PFSK-1 (cell line): ENCODE measurements around the gene FAM171A1.

Experiments used
- FOXP2 ChIP-seq: optimal IDR thresholded peaks from 2 replicates; pipeline ENCODE3; 2011; ENCODE audit warnings: borderline replicate concordance, control low read depth, inconsistent platforms; ENCODE audit not compliant: insufficient read depth; ENCODE audit errors: extremely low read length, extremely low read depth
- POLR2AphosphoS5 ChIP-seq: IDR thresholded peaks from 2 replicates; pipeline ENCODE4 v1.6.1; 2012; ENCODE audit warnings: low read depth, mild to moderate bottlenecking, control low read depth, low read length, moderate library complexity
- SIN3A ChIP-seq: IDR thresholded peaks from 2 replicates; pipeline ENCODE4 v1.6.1; 2012; ENCODE audit warnings: mild to moderate bottlenecking, low read length, moderate library complexity, borderline replicate concordance; ENCODE audit not compliant: insufficient read depth
- TAF1 ChIP-seq: IDR thresholded peaks from 2 replicates; pipeline ENCODE4 v1.6.1; 2012; ENCODE audit warnings: low read length, control low read depth, borderline replicate concordance; ENCODE audit not compliant: insufficient read depth
- TF ChIP-seq, protein P1 (sequence below), 2 experiments: IDR thresholded peaks; 2 replicates each; pipeline versions ENCODE4 v1.6.1 to v1.8.0; 2011 to 2012; ENCODE audit warnings: low read depth in 2 of 2, low read length in 2 of 2, control low read depth in 1 of 2, inconsistent platforms in 1 of 2, mild to moderate bottlenecking in 1 of 2, moderate library complexity in 1 of 2; ENCODE audit not compliant: insufficient read depth in 1 of 2

FAM171A1 gene

DNA sequence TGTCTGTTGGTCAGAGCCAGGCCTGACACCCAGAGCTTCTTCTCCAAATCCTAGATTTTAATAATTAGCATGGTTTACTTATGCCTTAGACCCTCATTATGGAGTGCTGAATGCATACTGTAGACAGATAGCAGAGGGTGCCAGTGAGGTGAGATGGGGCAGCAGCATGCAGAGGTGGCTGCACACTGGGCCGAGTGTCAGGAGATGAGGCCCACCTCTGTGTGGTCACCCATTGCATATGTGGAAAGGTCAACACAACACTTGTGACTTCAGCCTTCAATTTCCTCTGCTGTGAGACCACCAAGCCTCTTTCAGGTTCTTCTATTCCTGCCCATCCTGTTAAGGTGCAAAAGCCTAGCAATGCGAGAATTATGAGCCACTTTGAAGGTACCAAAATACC lies 162.9 kb downstream of the FAM171A1 start:
- TF ChIP-seq SIN3A (no peak), POLR2AphosphoS5 (no peak), TAF1 (no peak), FOXP2 (no peak)
- TF ChIP-seq, protein P1, sequence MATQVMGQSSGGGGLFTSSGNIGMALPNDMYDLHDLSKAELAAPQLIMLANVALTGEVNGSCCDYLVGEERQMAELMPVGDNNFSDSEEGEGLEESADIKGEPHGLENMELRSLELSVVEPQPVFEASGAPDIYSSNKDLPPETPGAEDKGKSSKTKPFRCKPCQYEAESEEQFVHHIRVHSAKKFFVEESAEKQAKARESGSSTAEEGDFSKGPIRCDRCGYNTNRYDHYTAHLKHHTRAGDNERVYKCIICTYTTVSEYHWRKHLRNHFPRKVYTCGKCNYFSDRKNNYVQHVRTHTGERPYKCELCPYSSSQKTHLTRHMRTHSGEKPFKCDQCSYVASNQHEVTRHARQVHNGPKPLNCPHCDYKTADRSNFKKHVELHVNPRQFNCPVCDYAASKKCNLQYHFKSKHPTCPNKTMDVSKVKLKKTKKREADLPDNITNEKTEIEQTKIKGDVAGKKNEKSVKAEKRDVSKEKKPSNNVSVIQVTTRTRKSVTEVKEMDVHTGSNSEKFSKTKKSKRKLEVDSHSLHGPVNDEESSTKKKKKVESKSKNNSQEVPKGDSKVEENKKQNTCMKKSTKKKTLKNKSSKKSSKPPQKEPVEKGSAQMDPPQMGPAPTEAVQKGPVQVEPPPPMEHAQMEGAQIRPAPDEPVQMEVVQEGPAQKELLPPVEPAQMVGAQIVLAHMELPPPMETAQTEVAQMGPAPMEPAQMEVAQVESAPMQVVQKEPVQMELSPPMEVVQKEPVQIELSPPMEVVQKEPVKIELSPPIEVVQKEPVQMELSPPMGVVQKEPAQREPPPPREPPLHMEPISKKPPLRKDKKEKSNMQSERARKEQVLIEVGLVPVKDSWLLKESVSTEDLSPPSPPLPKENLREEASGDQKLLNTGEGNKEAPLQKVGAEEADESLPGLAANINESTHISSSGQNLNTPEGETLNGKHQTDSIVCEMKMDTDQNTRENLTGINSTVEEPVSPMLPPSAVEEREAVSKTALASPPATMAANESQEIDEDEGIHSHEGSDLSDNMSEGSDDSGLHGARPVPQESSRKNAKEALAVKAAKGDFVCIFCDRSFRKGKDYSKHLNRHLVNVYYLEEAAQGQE (IDR thresholded peaks at IDR 0.05; ENCODE audit: insufficient read depth in 1 of 2, low read depth in 2 of 2, low read length in 2 of 2) = no peak

DNA sequence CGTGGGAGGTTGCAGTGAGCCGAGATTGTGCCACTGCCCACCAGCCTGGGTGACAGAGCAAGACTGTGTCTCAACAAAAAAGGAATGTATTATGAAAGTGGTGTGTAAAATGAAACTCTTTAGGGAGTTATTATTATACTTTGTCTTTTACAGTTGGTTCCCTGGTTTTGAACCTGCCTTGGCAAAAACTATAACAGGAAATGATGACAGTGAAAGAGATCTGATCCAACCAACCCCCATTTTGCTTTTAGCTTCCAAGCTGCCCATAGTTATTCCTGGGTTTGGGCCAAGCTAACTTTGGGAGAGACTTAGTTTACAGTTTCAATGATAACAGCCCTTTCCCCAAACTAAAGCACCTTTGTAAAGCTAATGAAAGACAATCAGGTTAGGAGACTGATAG lies 168.4 kb downstream of the FAM171A1 start:
- TF ChIP-seq FOXP2 = no peak
- no peak for TF ChIP-seq POLR2AphosphoS5
- TF ChIP-seq TAF1 = no peak
- TF ChIP-seq SIN3A = no peak
- TF ChIP-seq, protein P1 (IDR thresholded peaks at IDR 0.05; ENCODE audit: insufficient read depth in 1 of 2, low read depth in 2 of 2, low read length in 2 of 2) = no peak

DNA sequence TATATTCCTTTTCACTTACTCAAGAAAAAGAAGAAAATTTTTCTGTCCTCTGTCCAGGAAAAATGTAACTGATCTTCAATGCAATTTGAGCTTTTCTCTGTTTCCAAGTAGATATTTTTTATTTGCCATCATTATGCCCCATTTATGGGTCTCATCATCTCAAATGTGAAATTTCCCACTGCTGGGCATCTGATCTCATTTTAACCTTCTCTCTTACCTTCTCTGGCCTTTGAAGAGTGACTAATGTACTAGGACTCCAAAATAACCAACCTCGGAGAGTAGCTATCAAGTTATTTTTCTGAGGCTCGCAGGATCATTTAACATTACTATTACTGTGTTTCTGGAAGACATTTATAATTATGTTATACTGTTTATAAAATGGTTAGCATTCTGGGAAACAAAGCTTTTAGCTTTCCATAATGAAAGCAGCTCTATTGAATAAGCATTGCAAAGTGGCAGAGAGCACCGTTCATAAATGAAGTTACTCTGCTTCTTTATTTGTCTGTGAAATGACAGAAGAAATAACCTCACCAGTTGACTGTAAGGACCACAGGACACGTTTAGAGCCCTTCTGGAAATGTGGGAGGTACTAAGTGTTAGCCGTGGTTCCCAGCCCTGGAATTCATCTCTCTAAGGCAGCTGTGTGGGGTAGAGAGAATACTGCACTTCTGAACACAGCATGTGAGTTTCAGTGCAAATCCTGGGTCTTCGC lies 169.3 kb downstream of the FAM171A1 start:
- TF ChIP-seq, protein P1 (IDR thresholded peaks at IDR 0.05; ENCODE audit: insufficient read depth in 1 of 2, low read depth in 2 of 2, low read length in 2 of 2) = no peak
- TF ChIP-seq FOXP2 (no peak), SIN3A (no peak), TAF1 (no peak), POLR2AphosphoS5 (no peak)

DNA sequence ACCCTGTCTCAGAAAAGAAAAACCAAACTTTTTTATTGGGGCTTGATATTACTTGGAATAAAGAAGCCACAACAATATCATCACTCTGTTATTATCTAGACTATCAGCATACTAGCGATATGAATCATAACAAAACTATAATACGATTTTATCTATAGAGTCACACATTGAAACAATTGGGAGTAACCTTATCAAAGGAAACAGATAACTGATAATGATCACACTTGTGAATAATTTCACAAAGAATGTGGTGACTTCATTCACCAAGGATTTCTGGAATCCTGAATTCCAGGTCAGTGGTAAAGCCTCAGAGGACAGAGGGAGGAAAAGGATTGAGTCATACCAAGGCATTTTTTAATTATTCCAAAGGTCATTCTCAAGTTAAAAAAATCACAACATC lies 170.5 kb downstream of the FAM171A1 start:
- TF ChIP-seq TAF1 (no peak), FOXP2 (no peak), POLR2AphosphoS5 (no peak), SIN3A (no peak)
- TF ChIP-seq, protein P1 (IDR thresholded peaks at IDR 0.05; ENCODE audit: insufficient read depth in 1 of 2, low read depth in 2 of 2, low read length in 2 of 2) = no peak

DNA sequence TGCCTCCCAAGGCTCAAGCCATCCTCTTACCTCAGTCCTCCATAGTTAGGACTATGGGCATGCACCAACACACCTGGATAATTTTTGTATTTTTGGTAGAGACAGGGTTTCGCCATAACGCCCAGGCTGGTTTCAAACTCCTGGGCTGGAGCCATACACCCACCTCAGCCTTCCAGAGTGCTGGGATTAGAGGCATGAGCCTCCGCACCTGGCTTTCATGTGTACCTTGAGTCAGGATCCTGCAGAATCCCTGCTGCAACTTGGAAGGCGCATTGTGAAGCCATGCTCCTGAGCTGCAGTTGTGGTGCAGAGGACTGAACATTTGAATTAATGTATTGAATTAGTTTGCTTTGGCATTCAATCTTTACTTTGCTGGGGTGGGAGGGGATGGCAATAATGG lies 173.2 kb downstream of the FAM171A1 start:
- no peak for TF ChIP-seq SIN3A
- no peak for TF ChIP-seq FOXP2
